ENCODE measurements around the gene COQ10B.
"Not testable (repeated sequence)": the region's sequence is repeated elsewhere in the genome, so short reads cannot be mapped to it uniquely, and the experiment has no call there.

COQ10B gene

DNA sequence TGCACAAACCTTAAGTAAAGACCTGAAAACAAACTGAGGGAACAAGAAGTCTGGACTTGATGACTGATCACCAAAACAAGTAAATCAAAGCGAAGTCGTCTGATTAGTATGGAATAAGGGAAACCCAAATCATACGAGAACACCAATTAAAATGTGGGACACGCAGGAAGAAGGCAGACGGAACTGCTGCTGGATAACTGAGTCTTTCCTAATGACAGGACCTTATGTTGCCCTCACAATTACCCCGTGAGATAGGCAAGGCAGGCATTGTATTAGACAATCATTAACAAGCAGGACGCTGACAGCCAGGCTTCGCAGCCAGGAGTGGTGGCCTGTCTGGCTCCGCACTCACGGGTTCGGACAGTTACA is 614 bp upstream of the COQ10B start:
- DNase-seq = no peak

DNA sequence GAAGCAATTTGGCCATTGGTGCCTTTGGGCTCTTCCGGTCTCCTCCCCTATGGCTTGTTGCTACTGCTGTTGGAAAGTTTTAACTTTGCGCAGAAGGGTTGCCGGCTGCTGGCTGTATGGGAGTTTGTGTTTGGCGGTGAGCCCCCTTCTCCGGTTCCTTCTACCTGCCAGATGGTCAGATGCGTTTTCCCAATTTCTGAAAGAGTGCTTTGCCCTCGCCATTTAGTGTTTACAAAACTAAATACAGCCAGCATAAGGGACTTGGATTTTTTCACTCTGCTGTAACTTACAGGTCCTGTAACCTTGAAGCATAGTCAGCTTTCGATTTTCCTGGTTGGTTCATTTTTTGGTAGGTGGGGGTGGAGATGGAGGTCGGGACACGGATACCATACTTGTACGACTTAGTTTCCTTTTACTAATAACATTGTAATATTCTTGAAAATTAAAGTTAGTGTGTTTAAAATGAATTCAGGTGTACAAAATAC is 604 bp downstream of the COQ10B start:
- DNase-seq = peak; percentile 92

DNA sequence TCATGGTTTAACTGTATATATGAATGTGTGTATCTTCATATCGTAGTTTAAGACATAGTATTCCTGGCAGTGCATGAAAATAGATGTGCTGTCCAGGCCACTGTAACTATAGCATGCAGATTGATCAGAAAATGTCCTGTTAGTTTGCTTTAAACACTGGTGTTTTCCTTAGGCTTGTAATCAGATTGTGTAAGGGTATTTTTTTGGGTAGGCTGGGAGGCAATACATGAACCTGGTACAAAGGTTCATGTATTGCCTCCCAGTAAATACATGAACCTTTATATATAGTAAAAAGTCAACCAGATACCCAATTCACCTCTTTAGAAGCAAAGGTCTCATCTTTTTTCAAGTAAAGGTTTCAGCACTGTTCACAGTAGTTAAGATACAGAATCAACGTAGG is 1.6 kb downstream of the COQ10B start:
- DNase-seq = no peak

DNA sequence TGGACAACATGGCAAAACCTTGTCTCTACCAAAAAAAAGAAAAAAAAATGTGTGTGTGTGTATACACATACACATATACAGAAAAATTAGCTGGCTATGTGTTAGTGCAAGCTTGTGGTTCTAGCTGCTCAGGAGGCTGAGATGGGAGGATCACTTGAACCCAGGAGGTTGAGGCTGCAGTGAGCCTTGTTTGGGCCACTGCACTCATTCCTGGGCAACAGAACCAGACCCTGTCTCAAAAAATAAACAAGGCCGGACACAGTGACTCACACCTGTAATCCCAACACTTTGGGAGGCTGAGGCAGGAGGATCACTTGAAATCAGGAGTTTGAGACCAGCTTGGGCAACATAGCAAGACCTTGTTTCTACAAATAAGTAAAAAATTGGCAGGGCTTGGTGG is 2.1 kb downstream of the COQ10B start:
- no peak for DNase-seq

DNA sequence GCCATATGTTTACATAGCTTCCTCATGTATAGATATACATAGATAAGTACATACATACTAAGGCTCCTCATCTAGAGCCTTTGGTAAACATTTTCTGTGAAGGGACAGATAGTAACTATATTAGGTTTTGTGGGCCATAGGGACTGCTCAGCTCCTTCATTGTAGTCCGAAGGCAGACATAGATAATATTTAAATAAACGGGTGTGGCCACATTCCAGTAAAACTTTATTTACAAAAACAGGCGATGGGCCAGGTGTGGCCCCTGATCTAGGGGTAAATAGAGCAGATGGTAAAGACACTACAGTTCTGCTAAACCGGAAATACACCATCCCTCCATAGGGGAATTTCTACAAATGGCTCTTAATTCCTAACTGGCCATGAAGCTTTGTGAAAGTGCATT is 7.3 kb downstream of the COQ10B start:
- DNase-seq = no peak

DNA sequence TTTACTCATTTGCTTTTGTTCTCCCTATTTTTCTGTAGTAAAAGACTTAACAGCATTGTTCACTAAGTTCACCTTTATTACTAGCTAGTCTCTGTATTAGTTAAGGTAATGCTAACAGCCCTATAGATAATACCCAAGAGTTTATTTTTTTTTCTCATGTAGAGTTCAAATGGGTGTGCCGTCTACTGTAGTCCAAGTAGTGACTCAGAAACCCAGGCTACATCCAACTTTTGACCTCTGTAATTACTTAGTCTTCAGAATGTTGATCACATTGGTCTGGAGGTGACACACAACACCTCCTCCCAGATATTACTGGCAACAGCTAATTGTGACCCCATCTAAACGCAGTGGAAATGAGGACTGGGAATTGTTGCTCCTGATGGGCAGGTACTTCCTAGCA is 7.7 kb downstream of the COQ10B start:
- DNase-seq = no peak

DNA sequence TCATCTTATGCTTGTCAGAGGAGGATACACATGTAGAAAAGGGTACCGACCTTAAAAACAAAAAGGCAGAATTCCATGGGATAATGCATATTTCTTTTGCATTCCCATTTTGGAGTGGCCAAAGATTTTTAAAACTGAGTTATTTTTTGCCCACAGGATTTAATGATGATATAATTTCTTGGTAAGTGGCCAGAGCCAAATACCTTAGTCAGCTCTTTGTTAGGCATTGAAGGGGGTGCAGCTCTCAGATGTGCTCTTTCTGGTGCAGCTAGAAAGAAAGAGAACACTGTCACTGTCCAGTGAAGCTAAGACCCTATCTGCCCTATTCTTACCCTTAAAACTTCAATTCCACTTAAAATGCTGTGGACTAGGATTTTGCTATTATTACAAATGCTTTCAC is 10.8 kb downstream of the COQ10B start:
- no peak for DNase-seq

DNA sequence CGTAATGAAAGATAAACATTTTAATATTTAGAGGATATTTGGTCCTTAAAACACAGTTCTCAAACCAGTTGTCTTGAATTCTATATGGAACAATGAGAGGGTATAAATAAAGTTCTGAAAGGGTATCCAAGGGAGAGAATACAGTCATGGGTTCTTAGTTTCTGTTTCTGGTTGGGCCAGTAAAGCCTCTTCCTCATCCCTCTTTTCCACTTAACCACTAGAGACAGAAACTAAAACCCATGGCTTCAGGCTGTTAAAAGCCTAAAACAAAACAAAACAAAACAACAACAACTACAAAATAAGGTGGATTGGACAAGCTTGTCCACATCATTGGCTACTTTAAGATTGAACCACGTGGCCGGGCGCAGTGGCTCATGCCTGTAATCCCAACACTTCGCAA is 18.8 kb downstream of the COQ10B start:
- DNase-seq = no peak

DNA sequence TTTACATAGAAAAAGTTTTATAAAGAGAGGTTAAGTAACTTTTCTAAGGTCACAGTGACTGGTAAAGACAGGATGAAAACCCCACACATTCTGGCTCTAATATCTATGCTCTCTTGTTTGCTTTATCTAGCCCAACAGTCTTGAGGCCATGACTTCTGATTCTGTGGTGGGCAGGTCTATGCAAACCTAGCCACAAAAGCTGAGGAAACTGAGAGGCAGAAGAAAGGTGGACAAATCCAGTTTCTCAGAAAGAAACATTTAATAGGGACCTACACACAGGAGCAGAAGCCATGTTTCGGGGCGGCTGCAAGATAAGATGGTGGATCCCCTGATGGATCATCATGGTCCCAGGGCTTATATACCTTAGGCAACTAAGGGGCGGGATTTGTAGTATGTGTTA is 24.4 kb downstream of the COQ10B start:
- DNase-seq = no peak

DNA sequence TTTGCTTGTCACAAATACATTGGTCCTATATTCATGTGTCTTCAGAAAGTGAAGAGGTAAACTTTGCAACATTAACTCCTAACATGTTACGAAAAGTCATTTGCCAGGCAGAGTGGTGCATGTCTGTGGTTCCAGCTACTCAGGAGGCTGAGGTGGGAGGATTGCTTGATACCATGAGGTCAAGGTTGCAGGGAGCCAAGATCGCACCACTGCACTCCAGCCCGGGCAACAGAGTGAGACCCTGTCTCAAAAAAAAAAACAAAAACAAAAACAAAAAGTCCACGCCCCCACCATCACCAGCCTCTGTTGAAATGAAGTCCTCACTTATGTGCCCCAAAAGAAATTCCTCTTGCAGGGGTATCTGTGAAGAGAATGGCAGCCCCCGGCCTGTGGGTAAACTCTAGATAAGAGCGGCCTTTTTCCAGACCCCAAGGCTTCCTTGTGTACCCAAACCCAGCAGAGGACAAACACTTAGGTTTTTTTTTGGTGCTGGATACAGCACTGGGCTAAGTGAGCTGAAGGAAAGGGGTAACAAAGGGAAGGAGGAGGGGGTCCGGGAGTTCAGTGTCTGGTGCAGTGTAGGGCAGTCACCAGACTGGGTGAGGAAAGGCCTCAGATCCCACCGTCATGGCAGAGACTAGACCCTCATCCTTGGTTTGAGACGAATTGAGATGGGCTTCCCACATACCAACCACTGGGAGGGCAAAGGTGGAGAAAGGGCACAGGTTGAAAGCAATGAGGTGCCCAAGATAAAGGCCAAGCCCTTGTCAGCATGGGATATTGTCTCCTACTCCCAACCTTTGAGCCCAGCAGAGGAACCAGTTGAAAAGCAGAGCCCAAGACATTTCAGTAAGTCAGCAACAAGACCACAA is 27.0 kb downstream of the COQ10B start:
- no peak for DNase-seq

DNA sequence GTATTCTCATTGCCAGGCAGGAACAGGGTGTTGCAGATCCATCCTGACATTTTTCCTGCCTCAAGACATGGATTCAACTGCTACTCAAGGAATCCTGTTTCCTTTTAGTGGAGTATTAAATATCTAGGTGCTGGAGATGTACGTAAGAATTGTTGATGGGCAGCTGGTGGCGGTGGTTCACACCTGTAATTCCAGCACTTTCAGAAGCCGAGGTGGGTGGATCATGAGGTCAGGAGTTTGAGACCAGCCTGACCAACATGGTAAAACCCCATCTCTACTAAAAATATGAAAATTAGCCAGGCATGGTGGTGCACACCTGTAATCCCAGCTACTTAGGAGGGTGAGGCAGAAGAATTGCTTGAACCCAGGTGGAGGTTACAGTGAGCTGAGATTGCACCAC is 30.9 kb downstream of the COQ10B start:
- not testable (repeated sequence) for DNase-seq

DNA sequence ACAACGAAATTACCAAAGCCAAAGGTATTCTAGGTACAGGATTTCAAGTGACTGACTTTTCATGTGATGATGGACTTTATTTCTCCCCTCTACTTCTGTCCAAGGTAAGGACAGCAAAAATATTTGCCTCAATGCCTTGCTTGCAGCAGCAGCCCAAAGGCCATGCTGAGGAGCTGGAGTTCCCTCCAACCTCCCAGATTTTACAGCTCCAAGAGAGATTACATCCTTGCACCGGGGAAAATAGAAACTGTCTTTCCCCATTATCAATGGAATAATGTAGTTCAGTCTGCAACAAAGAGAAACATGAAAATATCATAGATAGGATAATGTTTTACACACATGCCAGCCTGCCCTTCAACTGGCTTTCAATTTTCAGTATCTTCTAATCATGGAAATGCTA is 32.8 kb downstream of the COQ10B start:
- DNase-seq = no peak

DNA sequence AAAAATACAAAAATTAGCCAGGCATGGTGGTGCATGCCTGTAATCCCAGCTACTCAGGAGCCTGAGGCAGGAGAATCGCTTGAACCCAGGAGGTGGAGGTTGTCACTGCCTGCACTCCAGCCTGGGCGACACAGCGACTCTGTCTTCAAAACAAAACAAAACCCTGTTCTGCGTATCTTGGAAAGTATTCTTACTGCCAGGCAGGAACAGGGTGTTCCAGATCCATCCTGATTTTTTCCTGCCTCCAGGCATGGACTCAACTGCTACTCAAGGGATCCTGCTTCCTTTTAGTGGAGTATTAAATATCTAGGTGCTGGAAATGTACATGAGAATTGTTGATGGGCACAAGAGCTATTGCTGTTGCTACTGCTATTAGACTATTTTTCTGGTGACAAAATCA is 34.0 kb downstream of the COQ10B start:
- no peak for DNase-seq

DNA sequence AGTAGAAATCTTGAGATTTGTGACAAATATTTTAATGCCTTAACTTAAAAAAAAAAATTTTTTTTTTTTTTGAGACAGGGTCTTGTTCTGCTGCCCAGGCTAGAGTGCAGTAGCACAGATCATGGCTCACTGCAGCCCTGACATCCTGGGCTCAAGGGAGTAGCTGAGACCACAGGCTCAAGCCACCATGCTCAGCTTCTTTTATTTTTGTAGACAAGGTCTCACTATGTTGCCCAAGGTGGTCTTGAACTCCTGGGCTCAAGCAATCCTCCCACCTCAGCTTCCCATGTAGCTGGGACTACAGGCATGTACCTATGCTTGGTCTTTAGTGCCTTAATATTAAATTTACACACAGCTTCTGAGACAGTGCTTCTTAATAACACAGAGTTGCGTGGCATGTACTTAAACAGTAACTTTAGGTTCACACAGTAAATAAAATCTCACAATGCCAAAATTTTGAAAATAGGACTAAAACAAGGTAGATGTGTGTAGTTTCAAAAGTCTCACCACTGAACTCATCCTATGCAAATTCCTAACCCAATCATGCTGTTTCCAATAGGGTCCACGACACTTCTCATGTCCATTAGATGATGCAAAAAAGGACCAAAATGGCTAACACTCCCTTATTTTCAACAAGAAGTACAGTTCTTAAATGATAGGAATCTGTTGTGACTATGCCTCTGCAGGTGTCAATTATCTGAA is 42.2 kb downstream of the COQ10B start:
- DNase-seq = no peak

DNA sequence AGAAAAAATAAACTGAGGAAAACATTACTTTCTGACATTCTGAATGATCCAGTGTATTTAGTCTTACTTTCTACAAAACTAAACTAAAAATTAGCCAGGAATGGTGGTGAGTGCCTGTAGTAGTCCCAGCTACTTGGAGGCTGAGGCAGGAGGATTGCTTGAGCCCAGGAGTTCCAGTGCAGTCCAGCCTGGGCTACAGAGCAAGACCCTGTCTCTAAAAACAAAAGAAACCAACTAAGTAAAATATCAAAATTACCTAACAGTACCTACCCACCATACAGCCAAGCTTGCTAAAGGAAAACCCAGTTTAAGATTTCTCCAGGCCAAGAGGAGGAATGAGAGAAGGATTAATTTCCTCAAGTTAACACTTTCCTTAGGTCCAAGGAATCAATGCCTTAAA is 43.3 kb downstream of the COQ10B start:
- no peak for DNase-seq

DNA sequence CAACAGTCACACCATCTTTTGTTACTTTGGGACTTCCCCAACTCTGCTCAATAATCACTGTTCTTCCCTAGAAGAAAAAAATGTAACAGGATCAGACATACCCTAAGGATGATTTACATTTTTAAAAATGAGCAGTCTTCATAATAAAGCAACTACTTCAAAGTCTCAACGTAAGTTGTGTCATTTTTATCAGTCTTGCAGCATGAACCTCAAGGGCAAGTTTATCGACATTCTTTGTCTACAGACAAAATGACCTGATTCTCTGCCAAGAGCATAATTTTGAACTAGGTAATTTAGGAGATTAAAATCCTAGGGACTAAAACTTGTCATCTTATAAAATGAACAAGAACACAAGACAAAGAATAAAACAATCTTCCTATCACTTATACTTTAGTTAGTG is 44.0 kb downstream of the COQ10B start:
- no peak for DNase-seq

DNA sequence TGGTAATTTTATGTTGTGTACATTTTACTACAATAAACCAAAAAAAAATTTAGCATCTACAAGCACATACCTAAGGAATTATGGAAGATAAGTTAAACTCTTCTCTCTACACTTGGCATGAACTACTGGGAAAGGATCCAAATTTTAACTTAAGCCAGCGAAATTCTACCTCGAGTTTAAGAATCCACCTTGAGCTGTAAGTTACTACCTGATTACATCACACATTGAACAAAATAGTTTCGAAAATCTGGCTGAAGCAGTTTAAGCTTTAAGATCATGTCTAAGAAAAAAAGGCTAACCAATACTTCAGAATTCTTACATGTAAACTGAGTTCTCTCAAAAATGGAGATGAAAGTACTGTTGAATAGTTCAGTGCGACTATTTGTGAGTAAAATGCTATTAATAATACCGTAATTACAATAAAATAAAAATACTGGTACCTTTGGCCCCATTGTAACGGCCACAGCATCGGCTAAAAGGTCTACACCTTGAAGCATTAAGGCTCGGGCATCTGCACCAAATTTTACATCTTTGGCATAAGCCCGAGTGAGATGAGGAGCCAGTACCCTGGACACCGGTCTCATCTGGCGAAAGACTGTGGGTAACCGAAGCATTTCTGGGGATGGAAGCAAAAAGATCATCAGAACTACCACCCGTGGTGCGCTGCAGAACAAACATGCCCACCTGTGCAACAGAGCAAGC is 45.0 kb downstream of the COQ10B start:
- no peak for DNase-seq

DNA sequence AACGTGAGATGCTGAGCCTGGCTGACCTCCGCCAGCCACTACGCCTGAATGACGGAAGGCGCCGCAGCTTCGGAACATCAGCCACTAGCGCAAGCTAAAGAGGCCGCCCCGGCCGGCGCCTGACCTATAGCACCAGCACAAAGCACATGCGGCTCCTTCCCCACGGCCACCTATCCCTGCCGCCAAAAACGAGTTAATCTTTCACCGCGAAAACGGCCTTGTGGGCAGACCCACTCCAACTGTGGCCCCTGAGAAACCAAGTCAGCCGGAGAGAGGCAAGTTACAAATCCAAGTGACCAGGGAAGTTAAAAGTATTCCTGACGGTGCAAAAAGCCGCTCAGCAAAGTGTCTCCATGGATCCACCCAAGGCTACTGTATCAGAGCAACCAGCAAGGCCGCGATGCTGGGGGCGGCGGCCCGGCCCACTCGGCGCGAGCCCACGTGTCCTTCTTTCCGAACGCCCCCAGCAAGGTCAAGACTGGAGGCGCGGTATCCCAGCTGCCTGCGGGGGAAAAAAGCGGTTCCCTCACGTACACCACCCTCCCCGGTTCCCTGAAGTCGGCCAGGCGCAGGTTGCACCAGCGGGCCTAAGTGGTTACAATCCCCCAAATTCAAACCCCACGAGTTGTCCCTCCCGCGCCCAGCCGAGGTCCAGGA is 45.7 kb downstream of the COQ10B start:
- DNase-seq = peak; percentile 78

DNA sequence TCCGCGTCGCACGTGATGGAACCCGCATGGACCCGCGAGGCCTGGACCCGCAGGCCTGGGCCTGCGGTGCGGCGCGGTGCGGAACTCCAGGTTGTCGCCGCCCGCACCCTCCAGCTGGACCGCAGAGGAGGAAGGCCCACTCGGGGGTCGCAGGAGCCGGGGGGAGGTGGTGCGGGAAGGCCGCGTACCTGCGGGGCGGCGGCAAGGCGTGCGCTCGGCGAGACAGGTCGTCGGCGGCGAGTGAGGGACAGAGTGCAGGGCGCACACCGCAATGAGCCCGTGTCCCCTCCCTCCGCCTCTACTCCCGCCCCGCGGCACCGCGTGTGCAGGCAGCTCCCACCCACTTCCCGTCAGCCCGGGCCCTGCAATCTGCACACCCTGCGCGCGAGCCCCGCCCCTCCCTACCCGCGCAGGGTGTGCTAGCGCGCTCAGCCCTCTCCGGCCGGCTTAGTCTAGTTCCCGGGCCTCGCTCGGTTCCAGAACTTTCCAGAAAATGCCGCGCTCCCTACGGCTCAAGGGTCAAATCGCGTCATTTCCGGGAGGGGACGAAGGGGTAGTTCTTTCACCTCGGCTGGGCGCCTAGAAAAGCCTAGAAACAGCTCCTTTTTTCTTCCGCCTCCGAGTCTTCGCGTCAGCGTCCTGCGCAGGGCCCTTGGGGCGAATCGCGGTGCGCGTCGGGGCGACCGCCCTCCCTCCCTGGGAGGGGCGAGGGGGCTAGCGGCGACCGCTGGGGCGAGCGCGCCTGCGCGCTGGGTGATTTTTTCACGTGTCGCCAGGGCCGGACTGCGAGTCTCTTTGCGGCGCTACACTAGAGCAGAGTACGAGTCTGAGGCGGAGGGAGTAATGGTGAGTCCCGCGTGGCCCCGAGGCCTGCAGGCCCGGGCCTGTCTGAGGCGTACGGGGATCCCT is 46.5 kb downstream of the COQ10B start, which contains the start of the genes HSPD1 and HSPE1:
Gene HSPD1, minus strand, starts transcription at position 247 of the 909 bp plus-strand sequence. CDS start 992 bp downstream, outside the sequence.
Gene HSPE1, plus strand, starts transcription at position 786 of the 909 bp plus-strand sequence. Its CDS starts 58 bp downstream, at position 844.
- peak; percentile 99 for DNase-seq

DNA sequence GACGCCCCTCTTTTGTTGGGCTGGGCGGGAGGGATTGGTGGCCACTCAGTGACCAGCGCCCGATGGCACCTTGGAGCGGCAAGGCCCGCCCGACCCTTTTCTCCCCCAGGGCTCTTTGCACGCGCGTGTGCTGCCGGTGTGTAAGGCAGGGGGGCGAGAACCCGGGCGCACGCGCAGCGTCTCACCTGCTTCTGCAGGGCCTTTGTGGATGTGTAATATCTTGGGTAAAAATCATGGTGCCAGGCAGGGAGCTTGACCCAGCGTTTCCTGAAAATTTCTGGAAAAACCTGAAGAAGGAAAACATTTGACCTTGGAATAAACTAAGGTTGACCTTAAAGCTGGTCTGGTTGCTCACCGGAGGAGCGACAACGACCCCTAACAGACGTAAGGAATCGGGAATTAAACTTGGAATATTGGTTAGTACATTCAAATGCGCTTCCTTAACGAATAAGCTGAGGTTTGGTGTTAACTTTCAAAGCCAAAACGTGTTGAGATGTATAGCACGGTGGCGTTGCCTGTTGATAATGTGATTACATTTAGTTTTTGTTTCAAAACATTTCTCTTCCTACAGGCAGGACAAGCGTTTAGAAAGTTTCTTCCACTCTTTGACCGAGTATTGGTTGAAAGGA is 47.3 kb downstream of the COQ10B start:
- DNase-seq = no peak

DNA sequence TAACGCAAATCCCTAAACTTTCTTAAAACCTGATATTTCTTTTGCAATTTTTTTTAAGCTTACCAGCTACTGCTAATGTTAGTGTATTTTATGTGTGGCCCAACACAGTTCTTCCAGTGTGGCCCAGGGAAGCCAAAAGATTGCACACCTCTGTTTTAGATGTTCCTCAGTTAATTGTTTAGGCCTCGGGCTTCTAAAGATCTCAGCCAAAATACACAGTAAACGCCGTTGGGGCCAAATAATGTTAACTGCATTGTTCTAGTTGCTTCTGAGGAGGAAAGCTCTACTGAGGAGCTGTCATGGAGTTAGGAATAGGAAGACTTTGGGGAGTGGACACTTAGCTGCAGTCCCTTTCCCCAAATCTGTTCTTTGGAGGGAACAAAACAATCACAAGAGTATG is 48.8 kb downstream of the COQ10B start:
- no peak for DNase-seq

Data from islet precursor cell (in vitro differentiated cells).